Transverse colon (tissue), 4 donors: ENCODE measurements around the gene NLRP7. TPM values are rescaled to one million over a fixed set of nuclear protein-coding genes. Genes with fewer than 3 reads are reported as not detected.
"Not testable (repeated sequence)": the region's sequence is repeated elsewhere in the genome, so short reads cannot be mapped to it uniquely, and the experiment has no call there.

Source experiments
- DNase-seq: peaks from one replicate; pipeline ENCODE4 v3.0.0-alpha.2; 2019
- H3K27ac ChIP-seq, 4 donors: fragments of 200-600 bp; sonication (generic); 2 replicates each; pipeline ENCODE4 v1.5.1; 2016 to 2018; ENCODE audit warnings: inconsistent platforms in 4 of 4
- H3K27me3 ChIP-seq: fragments of 200-600 bp; sonication (generic); 2 replicates; pipeline ENCODE4 v1.5.1; 2017; ENCODE audit warnings: inconsistent platforms
- H3K36me3 ChIP-seq, 4 donors: fragments of 200-600 bp; sonication (generic); 2 replicates each; pipeline ENCODE4 v1.5.1; 2017 to 2019; ENCODE audit warnings: inconsistent platforms in 4 of 4
- H3K4me1 ChIP-seq, 4 donors: fragments of 200-600 bp; sonication (generic); 2 replicates each; pipeline ENCODE4 v1.5.1; 2017 to 2020; ENCODE audit warnings: inconsistent platforms in 4 of 4
- H3K4me3 ChIP-seq, 4 donors: fragments of 200-600 bp; sonication (generic); 1 replicate in 1 of 4; 2 replicates in 3 of 4; pipeline versions ENCODE4 v1.5.1 to v1.6.1; 2017 to 2019; ENCODE audit warnings: inconsistent platforms in 4 of 4
- H3K9me3 ChIP-seq, 2 donors: fragments of 200-600 bp; sonication (generic); 2 replicates each; pipeline ENCODE4 v1.5.1; 2017 to 2019; ENCODE audit warnings: inconsistent platforms in 2 of 2
- EP300 ChIP-seq: sonication (generic); formaldehyde crosslinking; IDR thresholded peaks from one replicate; pipeline ENCODE4 v1.6.1; 2017; ENCODE audit warnings: antibody characterized with exemption, low read depth
- POLR2A ChIP-seq: fragments of 450-650 bp; IDR thresholded peaks from one replicate; pipeline ENCODE4 v1.6.1; 2016; ENCODE audit warnings: antibody characterized with exemption, mild to moderate bottlenecking, moderate library complexity
- POLR2AphosphoS5 ChIP-seq, 3 donors: sonication (generic); formaldehyde crosslinking; IDR thresholded peaks; one replicate each; pipeline ENCODE4 v1.6.1; 2016; ENCODE audit warnings: antibody characterized with exemption in 3 of 3
- WGBS, 2 donors: methylation state at CpG; one replicate each; pipeline ENCODE4 v1.1.5; 2018; ENCODE audit warnings: low coverage in 1 of 2; 5-methylcytosine and 5-hydroxymethylcytosine counted together
- in situ Hi-C, 4 donors: fragments of 200-750 bp; cut with MboI; loops; one replicate each; pipeline versions ENCODE4 v1.15.0 to v1.15.1; 2017; ENCODE audit warnings: low sequenced_read_pairs in 3 of 4, low pct_ligation_motif_present in 1 of 4, low pct_unique_long_range_greater_than_20kb in 1 of 4
- intact Hi-C: fragments of 100-400 bp; cut with DNase I; formaldehyde crosslinking; loops from one replicate; pipeline ENCODE4 v1.15.1; 2023; ENCODE audit warnings: low total_unique reads
- total RNA-seq, 4 donors: library from RNA; depleted of rRNA; stranded (reverse); fragments of >200 nt; gene quantifications; one replicate each; pipeline ENCODE4 v1.1.0, GENCODE V29; 2016
- TF ChIP-seq, protein P1 (sequence below), 5 experiments: fragments of 200-600 bp in 3 of 5; fragments of 450-650 bp in 2 of 5; sonication (generic) in 3 of 5; IDR thresholded peaks; 1 replicate in 2 of 5; 2 replicates in 3 of 5; pipeline ENCODE4 v1.5.1; 2016 to 2017; ENCODE audit warnings: antibody characterized with exemption in 5 of 5, inconsistent platforms in 3 of 5, mild to moderate bottlenecking in 2 of 5, moderate library complexity in 1 of 5

The NLRP7 gene
- total RNA-seq, 4 donors from 2014 or later = not detected

GRCh38 chr19:54952591-54953344 is 5.4 kb upstream of the NLRP7 start:
- Histone ChIP-seq H3K27ac (no peak overlapping the region), H3K4me1 (no peaks in the 10 kb centered on the region), H3K4me3 (no peak overlapping the region), H3K36me3 (no peaks in the 10 kb centered on the region), H3K27me3 (no peaks in the 10 kb centered on the region), H3K9me3 (no peaks in the 10 kb centered on the region)
- 76 to 86% methylated on average over 19 to 23 of the region's 23 CpGs for WGBS, 2 donors
- DNase-seq = no peak
- in situ Hi-C loops = no loop called here
- TF ChIP-seq POLR2A (no peak), EP300 (no peak), POLR2AphosphoS5 (IDR thresholded peaks at IDR 0.05) (no peak)
- TF ChIP-seq, protein P1, sequence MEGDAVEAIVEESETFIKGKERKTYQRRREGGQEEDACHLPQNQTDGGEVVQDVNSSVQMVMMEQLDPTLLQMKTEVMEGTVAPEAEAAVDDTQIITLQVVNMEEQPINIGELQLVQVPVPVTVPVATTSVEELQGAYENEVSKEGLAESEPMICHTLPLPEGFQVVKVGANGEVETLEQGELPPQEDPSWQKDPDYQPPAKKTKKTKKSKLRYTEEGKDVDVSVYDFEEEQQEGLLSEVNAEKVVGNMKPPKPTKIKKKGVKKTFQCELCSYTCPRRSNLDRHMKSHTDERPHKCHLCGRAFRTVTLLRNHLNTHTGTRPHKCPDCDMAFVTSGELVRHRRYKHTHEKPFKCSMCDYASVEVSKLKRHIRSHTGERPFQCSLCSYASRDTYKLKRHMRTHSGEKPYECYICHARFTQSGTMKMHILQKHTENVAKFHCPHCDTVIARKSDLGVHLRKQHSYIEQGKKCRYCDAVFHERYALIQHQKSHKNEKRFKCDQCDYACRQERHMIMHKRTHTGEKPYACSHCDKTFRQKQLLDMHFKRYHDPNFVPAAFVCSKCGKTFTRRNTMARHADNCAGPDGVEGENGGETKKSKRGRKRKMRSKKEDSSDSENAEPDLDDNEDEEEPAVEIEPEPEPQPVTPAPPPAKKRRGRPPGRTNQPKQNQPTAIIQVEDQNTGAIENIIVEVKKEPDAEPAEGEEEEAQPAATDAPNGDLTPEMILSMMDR (IDR thresholded peaks at IDR 0.05) = no peak
- intact Hi-C loops = no loop called here

DNA sequence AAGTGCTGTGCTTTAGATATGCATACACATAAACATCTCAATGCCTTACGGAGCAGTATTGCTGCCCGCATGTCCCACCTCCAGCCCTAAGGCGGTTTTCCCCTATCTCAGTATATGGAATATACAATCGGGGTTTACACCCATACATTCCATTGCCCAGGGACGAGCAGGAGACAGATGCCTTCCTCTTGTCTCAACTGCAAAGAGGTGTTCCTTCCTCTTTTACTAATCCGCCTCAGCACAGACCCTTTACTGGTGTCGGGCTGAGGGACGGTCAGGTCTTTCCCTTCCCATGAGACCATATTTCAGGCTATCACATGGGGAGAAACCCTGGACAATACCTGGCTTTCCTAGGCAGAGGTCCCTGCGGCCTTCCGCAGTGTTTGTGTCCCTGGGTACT is 3.2 kb upstream of the NLRP7 start:
- 62 to 100% methylated on average over 2 to 10 of the region's 10 CpGs for WGBS, 2 donors
- intact Hi-C loops, H3K27ac ChIP-seq, H3K4me1 ChIP-seq, DNase-seq, in situ Hi-C loops, H3K27me3 ChIP-seq, H3K9me3 ChIP-seq, H3K36me3 ChIP-seq, H3K4me3 ChIP-seq: not testable (repeated sequence)

GRCh38 chr19:54949412-54949811 is 2.1 kb upstream of the NLRP7 start:
- Histone ChIP-seq H3K4me1 (no peaks in the 10 kb centered on the region), H3K9me3 (no peaks in the 10 kb centered on the region), H3K27me3 (no peaks in the 10 kb centered on the region), H3K4me3 (no peak overlapping the region), H3K36me3 (no peaks in the 10 kb centered on the region), H3K27ac (no peak overlapping the region)
- peak; percentile 9 for DNase-seq
- no peak for TF ChIP-seq POLR2A
- TF ChIP-seq EP300 = no peak
- TF ChIP-seq, protein P1 (IDR thresholded peaks at IDR 0.05) = no peak
- TF ChIP-seq POLR2AphosphoS5 (IDR thresholded peaks at IDR 0.05) = no peak
- in situ Hi-C loops = no loop called here
- WGBS, 2 donors = 55% methylated on average over 2 of the region's 2 CpGs; no CpG with 5 or more reads in 1 of the 2 donors
- intact Hi-C loops = no loop called here

GRCh38 chr19:54943772-54944361 is 3.5 kb downstream of the NLRP7 start:
- 72 to 75% methylated on average over 7 of the region's 11 CpGs for WGBS, 2 donors
- H3K27ac ChIP-seq, H3K27me3 ChIP-seq, H3K4me1 ChIP-seq, H3K4me3 ChIP-seq, H3K9me3 ChIP-seq, intact Hi-C loops, H3K36me3 ChIP-seq, DNase-seq, in situ Hi-C loops: not testable (repeated sequence)

GRCh38 chr19:54939538-54939937 is 7.8 kb downstream of the NLRP7 start:
- H3K4me1 ChIP-seq, in situ Hi-C loops, H3K36me3 ChIP-seq, H3K27ac ChIP-seq, H3K4me3 ChIP-seq, H3K9me3 ChIP-seq, DNase-seq, H3K27me3 ChIP-seq, intact Hi-C loops: not testable (repeated sequence)
- 75% methylated on average over 6 of the region's 28 CpGs; no CpG with 5 or more reads in 1 of the 2 donors for WGBS, 2 donors
